ENCODE measurements around the gene NTN4. TPM values are rescaled to one million over a fixed set of nuclear protein-coding genes. Genes with fewer than 3 reads are reported as not detected.

NTN4 gene
- total RNA-seq, 6 donors from 2014 or later = 74.1 to 115 (median 94.3) TPM

DNA sequence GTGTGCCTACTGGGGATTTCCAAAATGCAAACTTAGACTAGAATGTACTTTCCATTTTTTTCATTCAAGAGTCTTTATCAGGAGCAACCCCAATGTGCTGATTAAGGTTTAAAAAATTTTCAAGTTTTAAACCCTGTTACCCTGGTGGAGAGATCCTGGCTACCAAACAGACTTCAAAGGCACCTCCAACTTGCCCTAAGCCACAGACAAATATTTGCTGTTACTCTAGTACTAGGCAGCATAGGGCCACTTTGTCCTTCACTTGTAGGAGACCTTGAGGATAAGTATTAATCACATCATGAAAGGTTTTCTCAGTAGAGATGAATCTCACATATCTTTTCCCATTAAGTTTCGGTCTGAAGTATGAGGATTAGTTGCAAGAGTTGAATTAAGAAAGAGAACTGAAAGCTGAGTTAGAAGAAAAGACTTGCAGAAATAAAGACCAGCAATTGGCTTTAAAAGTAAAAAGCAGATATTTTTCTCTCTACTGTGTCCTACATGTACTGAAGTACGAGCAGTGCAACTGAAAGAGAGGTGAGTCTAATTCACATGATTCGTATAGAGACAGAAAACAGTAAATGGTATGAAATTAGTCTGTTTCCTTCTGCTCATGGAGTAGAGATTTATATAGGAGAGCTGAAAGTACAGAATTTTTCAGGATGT is 28.3 kb downstream of the NTN4 start:
- WGBS, 2 donors = 64 to 65% methylated on average over 3 of the region's 3 CpGs
- peak in 1 of 2 donors; percentile 55 for ATAC-seq (ENCODE audit: low FRiP score in 2 of 2)
- no peak for DNase-seq

DNA sequence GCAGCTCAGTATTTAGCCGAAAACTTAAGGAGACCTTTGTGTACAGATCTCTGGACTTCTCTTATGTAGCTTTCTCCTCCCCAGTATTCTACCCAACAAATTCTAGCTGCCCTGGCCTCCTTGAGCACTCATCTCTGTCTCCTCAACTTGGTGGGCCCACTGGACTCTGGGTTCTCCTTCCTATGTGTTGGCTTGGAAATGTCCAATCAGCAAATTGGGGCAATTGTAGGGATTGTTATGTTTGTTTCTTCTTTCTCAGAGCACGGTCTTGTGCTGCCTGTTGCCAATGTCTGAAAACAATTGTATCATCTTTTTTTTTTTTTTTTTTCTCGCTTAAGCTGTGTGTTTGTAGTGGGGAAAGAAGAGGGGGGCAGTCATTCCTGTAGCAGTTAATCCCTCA is 30.2 kb downstream of the NTN4 start:
- Histone ChIP-seq H3K27ac (no peak overlapping the region), H3K4me3 (no peak overlapping the region), H3K36me3 (no peaks in the 10 kb centered on the region), H3K9me3 (no peaks in the 10 kb centered on the region), H3K27me3 (no peaks in the 10 kb centered on the region), H3K4me1 (peaks cover 7 to 30% (median 20%) of the 10 kb centered on the region in 4 donors)
- DNase-seq (no peak), ATAC-seq (ENCODE audit: low FRiP score in 2 of 2) (no peak)
- TF ChIP-seq EP300 (IDR thresholded peaks at IDR 0.05) (no peak), POLR2AphosphoS5 (IDR thresholded peaks at IDR 0.05) (no peak), POLR2A (IDR thresholded peaks at IDR 0.05) (no peak)
- TF ChIP-seq, protein P1, sequence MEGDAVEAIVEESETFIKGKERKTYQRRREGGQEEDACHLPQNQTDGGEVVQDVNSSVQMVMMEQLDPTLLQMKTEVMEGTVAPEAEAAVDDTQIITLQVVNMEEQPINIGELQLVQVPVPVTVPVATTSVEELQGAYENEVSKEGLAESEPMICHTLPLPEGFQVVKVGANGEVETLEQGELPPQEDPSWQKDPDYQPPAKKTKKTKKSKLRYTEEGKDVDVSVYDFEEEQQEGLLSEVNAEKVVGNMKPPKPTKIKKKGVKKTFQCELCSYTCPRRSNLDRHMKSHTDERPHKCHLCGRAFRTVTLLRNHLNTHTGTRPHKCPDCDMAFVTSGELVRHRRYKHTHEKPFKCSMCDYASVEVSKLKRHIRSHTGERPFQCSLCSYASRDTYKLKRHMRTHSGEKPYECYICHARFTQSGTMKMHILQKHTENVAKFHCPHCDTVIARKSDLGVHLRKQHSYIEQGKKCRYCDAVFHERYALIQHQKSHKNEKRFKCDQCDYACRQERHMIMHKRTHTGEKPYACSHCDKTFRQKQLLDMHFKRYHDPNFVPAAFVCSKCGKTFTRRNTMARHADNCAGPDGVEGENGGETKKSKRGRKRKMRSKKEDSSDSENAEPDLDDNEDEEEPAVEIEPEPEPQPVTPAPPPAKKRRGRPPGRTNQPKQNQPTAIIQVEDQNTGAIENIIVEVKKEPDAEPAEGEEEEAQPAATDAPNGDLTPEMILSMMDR (IDR thresholded peaks at IDR 0.05) = no peak
- WGBS, 2 donors = 77 to 83% methylated on average over 3 of the region's 3 CpGs

More for the DNA sequence above, 28.3 kb downstream of the NTN4 start:
- TF ChIP-seq POLR2AphosphoS5 (IDR thresholded peaks at IDR 0.05) (no peak), EP300 (IDR thresholded peaks at IDR 0.05) (no peak), POLR2A (IDR thresholded peaks at IDR 0.05) (no peak)
- TF ChIP-seq, protein P1 (IDR thresholded peaks at IDR 0.05) = no peak
- Histone ChIP-seq H3K9me3 (no peaks in the 10 kb centered on the region), H3K27ac (peak overlapping the region in 1 of 4 donors; percentile 4), H3K36me3 (no peaks in the 10 kb centered on the region), H3K4me3 (no peak overlapping the region), H3K4me1 (peaks cover 7 to 22% (median 14%) of the 10 kb centered on the region in 4 donors), H3K27me3 (no peaks in the 10 kb centered on the region)

GRCh38 chr12:95759718-95760117 is 30.8 kb downstream of the NTN4 start:
- H3K4me3 ChIP-seq = no peak overlapping the region
- no peaks in the 10 kb centered on the region for H3K27me3 ChIP-seq
- peaks cover 7 to 34% (median 20%) of the 10 kb centered on the region in 4 donors for H3K4me1 ChIP-seq
- no peak overlapping the region for H3K27ac ChIP-seq
- DNase-seq = no peak
- H3K36me3 ChIP-seq = no peaks in the 10 kb centered on the region
- no peaks in the 10 kb centered on the region for H3K9me3 ChIP-seq
- 0 to 39% methylated on average over 1 of the region's 1 CpG for WGBS, 2 donors
- no peak for ATAC-seq (ENCODE audit: low FRiP score in 2 of 2)
- TF ChIP-seq POLR2A (IDR thresholded peaks at IDR 0.05) = no peak
- no peak for TF ChIP-seq EP300 (IDR thresholded peaks at IDR 0.05)
- TF ChIP-seq POLR2AphosphoS5 (IDR thresholded peaks at IDR 0.05) = no peak
- TF ChIP-seq, protein P1 (IDR thresholded peaks at IDR 0.05) = no peak

DNA sequence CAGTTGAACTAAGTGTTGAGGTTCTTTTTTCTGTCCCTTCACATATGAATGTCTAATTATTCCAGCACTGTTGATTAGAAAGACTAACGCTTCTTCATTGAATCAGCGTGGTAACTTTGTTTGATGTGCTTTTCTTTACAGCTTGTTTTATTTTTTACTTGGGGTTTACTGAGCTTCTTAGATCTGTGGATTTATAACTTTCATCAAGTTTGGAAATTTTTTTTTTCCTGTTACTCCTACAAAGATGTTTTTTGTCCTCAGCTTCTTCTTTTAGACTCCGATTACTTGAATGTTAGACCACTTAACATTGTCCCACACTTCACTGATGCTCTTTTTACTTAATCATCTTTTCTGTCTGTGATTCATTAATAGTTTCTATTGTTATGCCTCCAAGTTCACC is 31.5 kb downstream of the NTN4 start:
- ATAC-seq (ENCODE audit: low FRiP score in 2 of 2) (no peak), DNase-seq (no peak)
- Histone ChIP-seq H3K36me3 (no peaks in the 10 kb centered on the region), H3K27me3 (no peaks in the 10 kb centered on the region), H3K9me3 (no peaks in the 10 kb centered on the region), H3K4me1 (peaks cover 4 to 27% (median 13%) of the 10 kb centered on the region in 4 donors), H3K4me3 (no peak overlapping the region), H3K27ac (no peak overlapping the region)
- no peak for TF ChIP-seq EP300 (IDR thresholded peaks at IDR 0.05)
- no peak for TF ChIP-seq POLR2A (IDR thresholded peaks at IDR 0.05)
- no peak for TF ChIP-seq POLR2AphosphoS5 (IDR thresholded peaks at IDR 0.05)
- TF ChIP-seq, protein P1 (IDR thresholded peaks at IDR 0.05) = no peak
- WGBS, 2 donors = 93 to 97% methylated on average over 3 of the region's 3 CpGs

GRCh38 chr12:95756362-95756761 is 34.2 kb downstream of the NTN4 start:
- TF ChIP-seq, protein P1 (IDR thresholded peaks at IDR 0.05) = no peak
- TF ChIP-seq POLR2AphosphoS5 (IDR thresholded peaks at IDR 0.05) = no peak
- TF ChIP-seq POLR2A (IDR thresholded peaks at IDR 0.05) = no peak
- TF ChIP-seq EP300 (IDR thresholded peaks at IDR 0.05) = no peak
- H3K4me3 ChIP-seq = no peak overlapping the region
- no peaks in the 10 kb centered on the region for H3K27me3 ChIP-seq
- H3K27ac ChIP-seq = no peak overlapping the region
- H3K4me1 ChIP-seq = peaks cover 0 to 14% (median 6%) of the 10 kb centered on the region in 4 donors
- H3K9me3 ChIP-seq = no peaks in the 10 kb centered on the region
- no peaks in the 10 kb centered on the region for H3K36me3 ChIP-seq
- ATAC-seq (ENCODE audit: low FRiP score in 2 of 2) (no peak), DNase-seq (no peak)
- WGBS, 2 donors = 67 to 78% methylated on average over 5 of the region's 5 CpGs
